HEK293 (cell line): Measurements from ENCODE around the gene RNASE2.

Experiments
- KLF10 ChIP-seq: fragments of 450-650 bp; IDR thresholded peaks from 2 replicates; pipeline ENCODE4 v1.5.1; 2018; ENCODE audit warnings: missing biosample characterization, mild to moderate bottlenecking, missing genetic modification characterization
- KLF9 ChIP-seq: fragments of 450-650 bp; formaldehyde crosslinking; IDR thresholded peaks from 2 replicates; pipeline ENCODE4 v1.5.1; 2016; ENCODE audit warnings: missing biosample characterization, missing genetic modification characterization, low read depth
- MYNN ChIP-seq: fragments of 450-650 bp; formaldehyde crosslinking; IDR thresholded peaks from 2 replicates; pipeline ENCODE4 v1.5.1; 2016; ENCODE audit warnings: missing biosample characterization, missing genetic modification characterization, borderline replicate concordance
- ZBTB20 ChIP-seq: fragments of 450-650 bp; formaldehyde crosslinking; IDR thresholded peaks from 2 replicates; pipeline ENCODE4 v1.5.1; 2016; ENCODE audit warnings: missing biosample characterization, missing genetic modification characterization
- ZBTB7A ChIP-seq: fragments of 450-650 bp; formaldehyde crosslinking; IDR thresholded peaks from 2 replicates; pipeline ENCODE4 v1.5.1; 2016; ENCODE audit warnings: low read depth, missing biosample characterization, missing genetic modification characterization
- ZFP3 ChIP-seq: fragments of 450-650 bp; formaldehyde crosslinking; IDR thresholded peaks from 2 replicates; pipeline ENCODE4 v1.5.1; 2016; ENCODE audit warnings: low read depth, missing biosample characterization, missing genetic modification characterization
- ZNF175 ChIP-seq: fragments of 450-650 bp; formaldehyde crosslinking; IDR thresholded peaks from 2 replicates; pipeline ENCODE4 v1.5.1; 2016; ENCODE audit warnings: missing biosample characterization, missing genetic modification characterization
- ZNF24 ChIP-seq: fragments of 450-650 bp; formaldehyde crosslinking; IDR thresholded peaks from 2 replicates; pipeline ENCODE4 v1.5.1; 2016; ENCODE audit warnings: missing biosample characterization, missing genetic modification characterization
- ZNF785 ChIP-seq: fragments of 450-650 bp; formaldehyde crosslinking; IDR thresholded peaks from 2 replicates; pipeline ENCODE4 v1.5.1; 2016; ENCODE audit warnings: missing biosample characterization, missing genetic modification characterization
- TF ChIP-seq, protein P1 (sequence below): fragments of 450-650 bp; formaldehyde crosslinking; IDR thresholded peaks from 2 replicates; pipeline ENCODE4 v1.5.1; 2016; ENCODE audit warnings: missing biosample characterization, missing genetic modification characterization
- TF ChIP-seq, protein P2 (sequence below): fragments of 450-650 bp; formaldehyde crosslinking; IDR thresholded peaks from 2 replicates; pipeline ENCODE4 v1.5.1; 2016; ENCODE audit warnings: missing biosample characterization, missing genetic modification characterization

GRCh38 chr14:20996521-20996920 is 41.2 kb downstream of the RNASE2 start:
- no peak for TF ChIP-seq ZBTB7A (tag by site-specific recombination)
- TF ChIP-seq, protein P1, sequence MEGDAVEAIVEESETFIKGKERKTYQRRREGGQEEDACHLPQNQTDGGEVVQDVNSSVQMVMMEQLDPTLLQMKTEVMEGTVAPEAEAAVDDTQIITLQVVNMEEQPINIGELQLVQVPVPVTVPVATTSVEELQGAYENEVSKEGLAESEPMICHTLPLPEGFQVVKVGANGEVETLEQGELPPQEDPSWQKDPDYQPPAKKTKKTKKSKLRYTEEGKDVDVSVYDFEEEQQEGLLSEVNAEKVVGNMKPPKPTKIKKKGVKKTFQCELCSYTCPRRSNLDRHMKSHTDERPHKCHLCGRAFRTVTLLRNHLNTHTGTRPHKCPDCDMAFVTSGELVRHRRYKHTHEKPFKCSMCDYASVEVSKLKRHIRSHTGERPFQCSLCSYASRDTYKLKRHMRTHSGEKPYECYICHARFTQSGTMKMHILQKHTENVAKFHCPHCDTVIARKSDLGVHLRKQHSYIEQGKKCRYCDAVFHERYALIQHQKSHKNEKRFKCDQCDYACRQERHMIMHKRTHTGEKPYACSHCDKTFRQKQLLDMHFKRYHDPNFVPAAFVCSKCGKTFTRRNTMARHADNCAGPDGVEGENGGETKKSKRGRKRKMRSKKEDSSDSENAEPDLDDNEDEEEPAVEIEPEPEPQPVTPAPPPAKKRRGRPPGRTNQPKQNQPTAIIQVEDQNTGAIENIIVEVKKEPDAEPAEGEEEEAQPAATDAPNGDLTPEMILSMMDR (tag by site-specific recombination), result no peak
- TF ChIP-seq ZNF24, result no peak
- TF ChIP-seq ZFP3, result no peak
- TF ChIP-seq MYNN (tag by site-specific recombination), result no peak
- TF ChIP-seq ZNF785 (tag by site-specific recombination), result no peak
- TF ChIP-seq ZNF175, result no peak
- TF ChIP-seq, protein P2, sequence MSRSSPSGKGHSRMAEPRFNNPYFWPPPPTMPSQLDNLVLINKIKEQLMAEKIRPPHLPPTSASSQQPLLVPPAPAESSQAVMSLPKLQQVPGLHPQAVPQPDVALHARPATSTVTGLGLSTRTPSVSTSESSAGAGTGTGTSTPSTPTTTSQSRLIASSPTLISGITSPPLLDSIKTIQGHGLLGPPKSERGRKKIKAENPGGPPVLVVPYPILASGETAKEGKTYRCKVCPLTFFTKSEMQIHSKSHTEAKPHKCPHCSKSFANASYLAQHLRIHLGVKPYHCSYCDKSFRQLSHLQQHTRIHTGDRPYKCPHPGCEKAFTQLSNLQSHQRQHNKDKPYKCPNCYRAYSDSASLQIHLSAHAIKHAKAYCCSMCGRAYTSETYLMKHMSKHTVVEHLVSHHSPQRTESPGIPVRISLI (tag by site-specific recombination), result no peak
- no peak for TF ChIP-seq KLF9
- TF ChIP-seq ZBTB20 (tag by site-specific recombination), result no peak
- TF ChIP-seq KLF10, result no peak
